NCI-H345 treated with DMSO at 0.1 percent for 48 hours (cell line): ENCODE data around the gene OASL.

Source experiments
- DNase-seq: peaks from one replicate; lab custom pipeline; 2025; ENCODE audit not compliant: unreplicated experiment; lab: John Stamatoyannopoulos, UW

OASL gene

GRCh38 chr12:120970310-120970709 is 68.7 kb downstream of the OASL start:
- DNase-seq, result no peak
